NB4 (cell line): Measurements from ENCODE around the gene STAC.

Experiments
- CTCF ChIP-seq: IDR thresholded peaks from one replicate; pipeline ENCODE4 v1.5.1; 2012; ENCODE audit warnings: low read depth, low read length
- POLR2A ChIP-seq: IDR thresholded peaks from 2 replicates; pipeline ENCODE4 v1.6.1; 2011; ENCODE audit warnings: mild to moderate bottlenecking; ENCODE audit not compliant: insufficient read length; ENCODE audit errors: extremely low read depth

DNA sequence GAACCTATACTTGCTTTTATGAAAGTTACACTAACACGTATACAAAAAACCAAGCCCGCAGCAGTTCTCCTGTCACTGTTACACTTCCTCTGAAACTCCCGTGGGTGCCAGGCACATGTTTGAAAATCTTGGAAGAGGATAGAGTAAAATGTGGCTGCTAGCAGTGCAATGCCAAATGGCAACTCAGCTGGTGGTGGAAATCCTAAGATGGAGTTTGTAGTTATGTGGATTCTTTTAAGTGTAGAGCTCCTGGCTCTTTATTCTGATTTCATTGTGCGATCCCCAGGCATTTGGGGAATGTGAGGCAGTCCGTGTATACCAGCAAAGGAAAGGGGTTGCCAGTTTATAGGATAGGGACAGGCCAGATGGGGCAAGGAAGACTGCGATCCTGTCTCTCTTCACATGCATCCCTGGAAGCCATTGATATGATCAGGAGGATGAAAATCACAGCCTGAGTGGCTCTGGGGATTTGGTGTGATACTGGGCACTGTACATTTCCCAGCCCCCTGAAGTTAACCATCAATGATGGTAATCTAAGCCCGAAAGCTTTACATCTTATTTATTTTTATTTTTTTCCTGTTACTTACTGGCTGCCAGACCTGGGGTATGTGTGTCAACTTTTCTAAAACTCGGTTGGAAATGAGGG lies 1.1 kb downstream of the STAC start:
- TF ChIP-seq POLR2A (no peak), CTCF (no peak)
